ENCODE measurements around the gene SEZ6L.

SEZ6L gene

GRCh38 chr22:26336773-26337172, 167.5 kb downstream of the SEZ6L start:
- Histone ChIP-seq H3K9ac (ENCODE audit: low read length in 5 of 5) (no peak overlapping the region), H3K9me3 (ENCODE audit: control insufficient read depth in 5 of 5, low read length in 5 of 5) (no peaks in the 10 kb centered on the region), H3K27me3 (ENCODE audit: control insufficient read depth in 5 of 5, insufficient read depth in 4 of 5, low read length in 5 of 5) (peaks cover 2 to 25% (median 18%) of the 10 kb centered on the region in 5 donors)

DNA sequence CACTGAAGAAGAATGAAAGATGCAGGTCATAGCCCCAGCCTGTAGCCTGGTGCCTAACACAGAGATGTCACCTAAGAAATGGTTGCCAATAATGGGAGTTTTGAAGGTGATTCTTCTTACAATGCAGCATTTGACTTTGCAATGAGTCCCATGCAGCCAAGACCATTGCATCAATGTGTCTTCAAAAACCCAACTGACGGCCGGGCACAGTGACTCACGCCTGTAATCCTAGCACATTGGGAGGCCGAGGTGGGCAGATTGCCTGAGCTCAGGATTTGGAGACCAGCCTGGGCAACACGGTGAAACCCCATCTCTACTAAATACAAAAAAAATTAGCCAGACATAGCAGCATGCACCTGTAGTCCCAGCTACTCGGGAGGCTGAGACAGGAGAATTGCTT, 170.5 kb downstream of the SEZ6L start:
- no peaks in the 10 kb centered on the region for H3K36me3 ChIP-seq (ENCODE audit: control insufficient read depth in 5 of 5, insufficient read depth in 5 of 5, low read length in 5 of 5)
- H3K27ac ChIP-seq (ENCODE audit: low read depth, low read length), result no peak overlapping the region
- H3K9me3 ChIP-seq (ENCODE audit: control insufficient read depth in 5 of 5, low read length in 5 of 5), result no peaks in the 10 kb centered on the region
- H3K4me3 ChIP-seq (ENCODE audit: low read depth in 1 of 5, low read length in 5 of 5), result no peak overlapping the region
- H3K4me1 ChIP-seq (ENCODE audit: control insufficient read depth in 5 of 5, insufficient read depth in 5 of 5, low read length in 5 of 5), result peaks cover 0 to 5% (median 0%) of the 10 kb centered on the region in 5 donors
- no peak overlapping the region for H3K9ac ChIP-seq (ENCODE audit: low read length in 5 of 5)
- H3K27me3 ChIP-seq (ENCODE audit: control insufficient read depth in 5 of 5, insufficient read depth in 4 of 5, low read length in 5 of 5), result peaks cover 0 to 20% (median 9%) of the 10 kb centered on the region in 5 donors

More at GRCh38 chr22:26336773-26337172, 167.5 kb downstream of the SEZ6L start:
- H3K27ac ChIP-seq (ENCODE audit: low read depth, low read length), result no peak overlapping the region
- H3K4me1 ChIP-seq (ENCODE audit: control insufficient read depth in 5 of 5, insufficient read depth in 5 of 5, low read length in 5 of 5), result no peaks in the 10 kb centered on the region
- H3K4me3 ChIP-seq (ENCODE audit: low read depth in 1 of 5, low read length in 5 of 5), result no peak overlapping the region
- no peaks in the 10 kb centered on the region for H3K36me3 ChIP-seq (ENCODE audit: control insufficient read depth in 5 of 5, insufficient read depth in 5 of 5, low read length in 5 of 5)

DNA sequence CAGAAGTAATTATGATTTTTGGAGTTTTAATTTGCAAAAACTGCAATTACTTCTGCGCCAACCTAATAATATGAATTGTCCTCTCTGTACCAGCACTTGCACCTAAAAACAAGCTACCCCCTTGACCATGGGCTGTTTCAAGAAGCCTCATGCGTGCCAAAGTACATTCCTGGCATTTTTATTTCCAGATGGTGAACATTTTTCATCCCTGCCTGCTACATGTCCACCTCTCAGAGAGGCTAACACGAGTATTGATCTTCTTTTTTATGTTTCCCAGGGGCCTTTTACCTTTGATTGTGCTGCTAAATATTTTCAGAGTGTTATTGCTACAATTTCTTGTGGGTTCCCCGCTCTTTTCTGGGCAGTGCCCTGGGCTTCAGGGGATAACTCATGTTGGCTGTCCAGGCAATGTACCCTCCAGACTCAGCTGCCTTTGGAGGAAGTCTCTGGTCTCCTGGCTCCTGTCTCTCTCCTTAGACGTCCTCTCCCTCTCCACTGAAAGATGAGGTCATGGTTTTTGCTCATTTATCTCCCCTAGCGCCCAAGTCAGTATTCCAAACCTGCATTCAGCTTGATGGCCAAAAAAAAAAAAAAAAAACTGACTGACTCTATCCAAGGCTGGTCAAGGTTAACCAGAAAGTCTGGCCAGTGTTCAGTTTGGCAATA, 173.6 kb downstream of the SEZ6L start:
- H3K4me1 ChIP-seq (ENCODE audit: control insufficient read depth in 5 of 5, insufficient read depth in 5 of 5, low read length in 5 of 5), result peaks cover 0 to 5% (median 0%) of the 10 kb centered on the region in 5 donors

DNA sequence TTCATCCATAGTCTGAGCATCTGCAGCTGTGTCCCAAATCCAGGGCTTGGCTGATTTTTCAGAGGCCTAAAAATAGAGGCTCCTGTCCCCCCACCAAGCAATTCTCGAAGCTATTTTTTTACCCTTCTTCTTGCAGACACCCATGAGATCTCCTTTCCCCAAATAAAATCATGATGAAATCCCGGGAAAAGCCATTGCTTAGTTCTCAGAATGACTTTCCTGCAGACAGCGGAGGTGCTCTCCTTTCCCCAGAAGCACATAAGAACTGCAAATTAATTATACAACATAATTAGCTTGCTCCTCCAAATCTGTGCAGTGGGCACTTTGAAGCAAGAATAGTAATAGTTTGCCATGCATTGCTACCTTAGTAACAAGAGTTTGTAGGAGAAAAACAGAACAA, 176.2 kb downstream of the SEZ6L start:
- peaks cover 0 to 5% (median 0%) of the 10 kb centered on the region in 5 donors for H3K4me1 ChIP-seq (ENCODE audit: control insufficient read depth in 5 of 5, insufficient read depth in 5 of 5, low read length in 5 of 5)
- H3K9ac ChIP-seq (ENCODE audit: low read length in 5 of 5), result no peak overlapping the region
- no peak overlapping the region for H3K27ac ChIP-seq (ENCODE audit: low read depth, low read length)
- no peak overlapping the region for H3K4me3 ChIP-seq (ENCODE audit: low read depth in 1 of 5, low read length in 5 of 5)
- no peaks in the 10 kb centered on the region for H3K36me3 ChIP-seq (ENCODE audit: control insufficient read depth in 5 of 5, insufficient read depth in 5 of 5, low read length in 5 of 5)
- peaks cover 4 to 7% (median 6%) of the 10 kb centered on the region in 5 donors for H3K9me3 ChIP-seq (ENCODE audit: control insufficient read depth in 5 of 5, low read length in 5 of 5)
- H3K27me3 ChIP-seq (ENCODE audit: control insufficient read depth in 5 of 5, insufficient read depth in 4 of 5, low read length in 5 of 5), result peaks cover 0 to 10% (median 9%) of the 10 kb centered on the region in 5 donors

More for the DNA sequence above, 173.6 kb downstream of the SEZ6L start:
- Histone ChIP-seq H3K27me3 (ENCODE audit: control insufficient read depth in 5 of 5, insufficient read depth in 4 of 5, low read length in 5 of 5) (peaks cover 0 to 14% (median 7%) of the 10 kb centered on the region in 5 donors), H3K9ac (ENCODE audit: low read length in 5 of 5) (no peak overlapping the region), H3K4me3 (ENCODE audit: low read depth in 1 of 5, low read length in 5 of 5) (no peak overlapping the region), H3K9me3 (ENCODE audit: control insufficient read depth in 5 of 5, low read length in 5 of 5) (peaks cover 4 to 7% (median 6%) of the 10 kb centered on the region in 5 donors), H3K36me3 (ENCODE audit: control insufficient read depth in 5 of 5, insufficient read depth in 5 of 5, low read length in 5 of 5) (no peaks in the 10 kb centered on the region), H3K27ac (ENCODE audit: low read depth, low read length) (no peak overlapping the region)

DNA sequence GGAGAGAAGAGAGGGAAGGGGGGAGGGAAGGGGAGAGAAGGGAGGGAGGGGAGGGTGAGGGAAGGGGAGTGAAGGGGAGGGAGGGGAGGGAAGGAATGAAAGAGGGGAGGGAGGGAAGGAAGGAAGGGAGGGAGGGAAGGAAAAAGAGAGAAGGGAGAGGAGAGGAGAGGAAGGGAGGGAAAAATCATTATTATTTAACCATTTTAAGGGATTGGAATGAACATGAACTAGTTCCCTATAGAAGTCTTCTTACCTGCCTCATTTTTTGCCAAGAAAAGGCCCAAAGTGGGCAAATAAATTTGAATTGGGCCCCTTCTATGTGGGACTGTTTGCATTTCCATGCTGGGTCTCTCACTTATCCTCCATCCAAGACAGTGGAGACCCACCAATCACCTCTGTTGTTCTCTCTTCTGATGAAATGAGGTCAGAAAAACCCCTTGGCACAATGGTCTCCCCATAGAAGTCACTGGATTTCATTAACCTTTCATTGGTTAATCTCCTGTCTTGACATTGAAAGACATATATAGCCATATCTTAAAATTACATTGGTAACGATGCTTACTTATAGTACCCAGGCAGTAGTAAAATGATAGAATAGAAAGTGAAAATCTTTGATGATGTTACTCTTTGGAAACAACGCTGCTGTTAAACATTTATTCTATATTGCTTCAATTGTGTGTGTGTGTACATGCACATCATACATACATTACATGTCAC, 179.7 kb downstream of the SEZ6L start:
- Histone ChIP-seq H3K36me3 (ENCODE audit: control insufficient read depth in 5 of 5, insufficient read depth in 5 of 5, low read length in 5 of 5) (no peaks in the 10 kb centered on the region), H3K27ac (ENCODE audit: low read depth, low read length) (no peak overlapping the region), H3K9me3 (ENCODE audit: control insufficient read depth in 5 of 5, low read length in 5 of 5) (peaks cover 4 to 7% (median 6%) of the 10 kb centered on the region in 5 donors), H3K4me1 (ENCODE audit: control insufficient read depth in 5 of 5, insufficient read depth in 5 of 5, low read length in 5 of 5) (no peaks in the 10 kb centered on the region), H3K4me3 (ENCODE audit: low read depth in 1 of 5, low read length in 5 of 5) (no peak overlapping the region), H3K27me3 (ENCODE audit: control insufficient read depth in 5 of 5, insufficient read depth in 4 of 5, low read length in 5 of 5) (peaks cover 0 to 7% (median 2%) of the 10 kb centered on the region in 5 donors), H3K9ac (ENCODE audit: low read length in 5 of 5) (no peak overlapping the region)

DNA sequence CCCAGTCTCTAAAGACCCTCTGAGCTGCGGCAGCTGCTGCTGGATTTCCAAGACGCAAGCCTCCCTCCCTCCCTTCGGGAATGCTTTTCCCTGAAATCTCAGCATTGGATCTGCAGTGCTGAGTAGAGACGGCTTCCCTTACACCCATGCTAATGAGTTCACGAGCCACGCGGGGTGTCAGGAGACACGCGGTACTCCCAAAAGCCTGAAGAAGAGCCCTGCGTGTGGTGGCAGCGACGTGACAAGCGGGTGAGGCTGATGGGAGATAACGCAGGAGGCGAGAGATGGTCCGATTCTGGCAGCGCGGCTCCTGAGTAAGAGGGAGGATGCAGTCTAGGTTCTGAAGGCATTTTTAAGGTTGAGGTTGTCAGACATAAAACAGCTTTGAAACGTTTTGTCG, 185.4 kb downstream of the SEZ6L start:
- no peaks in the 10 kb centered on the region for H3K9me3 ChIP-seq (ENCODE audit: control insufficient read depth in 5 of 5, low read length in 5 of 5)
- H3K4me1 ChIP-seq (ENCODE audit: control insufficient read depth in 5 of 5, insufficient read depth in 5 of 5, low read length in 5 of 5), result no peaks in the 10 kb centered on the region
- no peak overlapping the region for H3K9ac ChIP-seq (ENCODE audit: low read length in 5 of 5)
- no peaks in the 10 kb centered on the region for H3K36me3 ChIP-seq (ENCODE audit: control insufficient read depth in 5 of 5, insufficient read depth in 5 of 5, low read length in 5 of 5)
- H3K27me3 ChIP-seq (ENCODE audit: control insufficient read depth in 5 of 5, insufficient read depth in 4 of 5, low read length in 5 of 5), result peaks cover 0 to 14% (median 7%) of the 10 kb centered on the region in 5 donors
- no peak overlapping the region for H3K4me3 ChIP-seq (ENCODE audit: low read depth in 1 of 5, low read length in 5 of 5)
- H3K27ac ChIP-seq (ENCODE audit: low read depth, low read length), result no peak overlapping the region

DNA sequence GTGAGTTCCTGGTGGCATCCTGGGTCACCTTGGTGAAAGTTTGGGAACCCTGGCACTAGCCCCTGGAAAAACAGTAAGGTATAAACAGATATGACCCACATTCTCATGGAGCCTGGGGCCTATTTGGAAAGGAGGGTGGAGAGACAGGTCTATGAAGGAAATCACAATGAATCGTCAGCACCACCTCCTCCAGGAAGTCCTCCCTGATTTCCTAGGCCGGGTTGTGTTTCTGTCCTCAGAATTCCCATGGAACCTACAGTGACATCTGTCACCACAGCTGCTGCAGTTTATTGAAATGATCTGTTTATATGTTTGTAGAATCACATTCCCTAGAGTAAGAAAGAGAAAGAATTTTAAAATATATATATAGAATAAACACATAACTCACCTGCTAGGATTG, 188.0 kb downstream of the SEZ6L start:
- Histone ChIP-seq H3K27me3 (ENCODE audit: control insufficient read depth in 5 of 5, insufficient read depth in 4 of 5, low read length in 5 of 5) (peaks cover 5 to 19% (median 13%) of the 10 kb centered on the region in 5 donors), H3K9ac (ENCODE audit: low read length in 5 of 5) (no peak overlapping the region), H3K27ac (ENCODE audit: low read depth, low read length) (no peak overlapping the region), H3K36me3 (ENCODE audit: control insufficient read depth in 5 of 5, insufficient read depth in 5 of 5, low read length in 5 of 5) (no peaks in the 10 kb centered on the region), H3K4me3 (ENCODE audit: low read depth in 1 of 5, low read length in 5 of 5) (no peak overlapping the region), H3K9me3 (ENCODE audit: control insufficient read depth in 5 of 5, low read length in 5 of 5) (no peaks in the 10 kb centered on the region), H3K4me1 (ENCODE audit: control insufficient read depth in 5 of 5, insufficient read depth in 5 of 5, low read length in 5 of 5) (peaks cover 0 to 8% (median 4%) of the 10 kb centered on the region in 5 donors)

GRCh38 chr22:26357813-26358212, 188.6 kb downstream of the SEZ6L start:
- Histone ChIP-seq H3K27me3 (ENCODE audit: control insufficient read depth in 5 of 5, insufficient read depth in 4 of 5, low read length in 5 of 5) (peaks cover 5 to 19% (median 13%) of the 10 kb centered on the region in 5 donors), H3K36me3 (ENCODE audit: control insufficient read depth in 5 of 5, insufficient read depth in 5 of 5, low read length in 5 of 5) (no peaks in the 10 kb centered on the region), H3K4me1 (ENCODE audit: control insufficient read depth in 5 of 5, insufficient read depth in 5 of 5, low read length in 5 of 5) (peaks cover 0 to 8% (median 4%) of the 10 kb centered on the region in 5 donors), H3K4me3 (ENCODE audit: low read depth in 1 of 5, low read length in 5 of 5) (no peak overlapping the region), H3K9me3 (ENCODE audit: control insufficient read depth in 5 of 5, low read length in 5 of 5) (no peaks in the 10 kb centered on the region), H3K9ac (ENCODE audit: low read length in 5 of 5) (no peak overlapping the region), H3K27ac (ENCODE audit: low read depth, low read length) (no peak overlapping the region)

- Histone ChIP-seq H3K27me3 (ENCODE audit: control insufficient read depth in 5 of 5, insufficient read depth in 4 of 5, low read length in 5 of 5) (peaks cover 5 to 18% (median 9%) of the 10 kb centered on the region in 5 donors), H3K4me3 (ENCODE audit: low read depth in 1 of 5, low read length in 5 of 5) (no peak overlapping the region), H3K9ac (ENCODE audit: low read length in 5 of 5) (no peak overlapping the region)
Measured at GRCh38 chr22:26359156-26359555, 189.9 kb downstream of the SEZ6L start.

More at GRCh38 chr22:26359156-26359555, 189.9 kb downstream of the SEZ6L start:
- H3K36me3 ChIP-seq (ENCODE audit: control insufficient read depth in 5 of 5, insufficient read depth in 5 of 5, low read length in 5 of 5), result no peaks in the 10 kb centered on the region
- peaks cover 0 to 8% (median 4%) of the 10 kb centered on the region in 5 donors for H3K4me1 ChIP-seq (ENCODE audit: control insufficient read depth in 5 of 5, insufficient read depth in 5 of 5, low read length in 5 of 5)
- H3K27ac ChIP-seq (ENCODE audit: low read depth, low read length), result no peak overlapping the region
- H3K9me3 ChIP-seq (ENCODE audit: control insufficient read depth in 5 of 5, low read length in 5 of 5), result no peaks in the 10 kb centered on the region

All from subcutaneous abdominal adipose tissue (tissue), 5 donors.